Measurements from ENCODE around the gene TUBG2. TPM values are rescaled to one million over a fixed set of nuclear protein-coding genes. Genes with fewer than 3 reads are reported as not detected.

Gene TUBG2
- total RNA-seq, 1 experiment from 2014 or later: 26.1 TPM

GRCh38 chr17:42698736-42699414 lies 39.8 kb downstream of the TUBG2 start:
- Mint-ChIP-seq H3K4me3 (ENCODE audit: low read depth, unreplicated experiment) (no peak overlapping the region), H3K27me3 (ENCODE audit: unreplicated experiment) (no peaks in the 10 kb centered on the region), H3K27ac (ENCODE audit: unreplicated experiment) (no peak overlapping the region), H3K4me1 (ENCODE audit: low read depth, unreplicated experiment) (no peaks in the 10 kb centered on the region), H3K9me3 (ENCODE audit: low read depth, unreplicated experiment) (no peaks in the 10 kb centered on the region), H3K36me3 (ENCODE audit: insufficient read depth, unreplicated experiment) (peaks cover 7% of the 10 kb centered on the region)
- TF ChIP-seq CTCF (IDR thresholded peaks at IDR 0.05; ENCODE audit: unreplicated experiment): no peak
- CTCF ChIA-PET: interaction anchor here (0.5 to 1.2 kb wide), 3 partner anchors 16 to 144 kb away, joined by 3 to 5 read pairs (median 4); no protein-coding TSS in a partner anchor
- no TSS peak for BruUV-seq (replicated peaks)
- no peak for DNase-seq
- intact Hi-C loops (cut with micrococcal nuclease; ENCODE audit: unreplicated experiment): no loop called here

DNA sequence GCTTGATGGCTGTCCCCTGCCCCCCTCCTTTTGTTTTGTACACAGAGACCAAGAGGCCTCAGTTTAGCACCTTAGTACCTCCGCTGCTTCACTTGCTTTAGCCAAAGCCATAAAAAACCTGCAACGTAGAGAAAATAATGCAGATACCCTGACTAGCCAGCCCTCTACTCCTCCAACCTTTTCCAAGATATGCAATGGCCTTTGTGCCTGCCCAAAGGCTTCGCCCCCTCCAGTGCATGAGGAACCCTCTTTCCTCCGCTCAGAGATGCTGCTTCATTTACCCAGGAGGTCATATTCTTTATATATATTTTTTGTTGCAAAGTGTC lies 40.3 kb downstream of the TUBG2 start:
- no TSS peak for BruUV-seq (replicated peaks)
- Mint-ChIP-seq H3K4me1 (ENCODE audit: low read depth, unreplicated experiment) (no peaks in the 10 kb centered on the region), H3K4me3 (ENCODE audit: low read depth, unreplicated experiment) (no peak overlapping the region), H3K27ac (ENCODE audit: unreplicated experiment) (no peak overlapping the region), H3K27me3 (ENCODE audit: unreplicated experiment) (no peaks in the 10 kb centered on the region), H3K36me3 (ENCODE audit: insufficient read depth, unreplicated experiment) (peaks cover 7% of the 10 kb centered on the region), H3K9me3 (ENCODE audit: low read depth, unreplicated experiment) (no peaks in the 10 kb centered on the region)
- CTCF ChIA-PET: no interaction called here
- DNase-seq: no peak
- no peak for TF ChIP-seq CTCF (IDR thresholded peaks at IDR 0.05; ENCODE audit: unreplicated experiment)
- intact Hi-C loops (cut with micrococcal nuclease; ENCODE audit: unreplicated experiment): no loop called here

DNA sequence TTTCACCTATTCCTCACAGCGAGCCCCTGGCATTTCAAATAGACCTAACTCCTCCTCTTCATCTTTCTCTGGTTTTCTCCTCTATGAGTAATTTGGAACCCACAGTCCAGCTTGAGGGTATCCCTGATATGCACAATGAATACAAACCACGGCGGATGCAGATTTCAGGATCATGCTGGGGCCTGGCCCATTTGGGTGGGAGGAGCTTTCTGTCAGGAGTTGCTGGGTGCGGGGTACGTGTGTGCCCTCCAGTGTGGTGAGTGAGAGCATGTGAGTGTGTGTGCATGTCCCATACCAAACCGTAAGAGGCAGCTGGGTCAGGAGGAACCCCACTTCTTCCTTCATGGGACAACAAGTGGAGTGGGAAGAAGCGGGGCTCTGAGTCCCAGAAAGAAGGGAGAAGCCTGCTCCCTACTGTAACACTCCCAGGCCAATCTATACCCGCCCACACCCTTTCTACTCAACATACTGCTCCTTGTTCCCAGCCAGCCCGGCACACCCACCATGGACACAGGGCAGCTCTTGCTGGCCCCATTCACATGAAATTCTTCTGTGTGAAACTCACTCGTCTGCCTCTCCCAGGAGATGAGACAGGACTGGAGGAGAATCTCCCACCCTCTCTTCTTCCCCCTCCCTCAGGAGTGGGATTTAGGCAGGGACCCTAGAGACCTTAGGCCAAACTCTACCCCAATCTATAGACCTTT lies 41.7 kb downstream of the TUBG2 start:
- Mint-ChIP-seq H3K27ac (ENCODE audit: unreplicated experiment) (no peak overlapping the region), H3K9me3 (ENCODE audit: low read depth, unreplicated experiment) (no peaks in the 10 kb centered on the region), H3K4me1 (ENCODE audit: low read depth, unreplicated experiment) (no peaks in the 10 kb centered on the region), H3K4me3 (ENCODE audit: low read depth, unreplicated experiment) (no peak overlapping the region), H3K36me3 (ENCODE audit: insufficient read depth, unreplicated experiment) (peaks cover 12% of the 10 kb centered on the region), H3K27me3 (ENCODE audit: unreplicated experiment) (no peaks in the 10 kb centered on the region)
- intact Hi-C loops (cut with micrococcal nuclease; ENCODE audit: unreplicated experiment): loop anchor here (10.0 kb wide), 1 partner anchor 64 kb away; the partner anchor contains the start of gene RAMP2
- CTCF ChIA-PET: no interaction called here
- TF ChIP-seq CTCF (IDR thresholded peaks at IDR 0.05; ENCODE audit: unreplicated experiment): no peak
- TSS peak; percentile 17 for BruUV-seq (replicated peaks)
- no peak for DNase-seq

DNA sequence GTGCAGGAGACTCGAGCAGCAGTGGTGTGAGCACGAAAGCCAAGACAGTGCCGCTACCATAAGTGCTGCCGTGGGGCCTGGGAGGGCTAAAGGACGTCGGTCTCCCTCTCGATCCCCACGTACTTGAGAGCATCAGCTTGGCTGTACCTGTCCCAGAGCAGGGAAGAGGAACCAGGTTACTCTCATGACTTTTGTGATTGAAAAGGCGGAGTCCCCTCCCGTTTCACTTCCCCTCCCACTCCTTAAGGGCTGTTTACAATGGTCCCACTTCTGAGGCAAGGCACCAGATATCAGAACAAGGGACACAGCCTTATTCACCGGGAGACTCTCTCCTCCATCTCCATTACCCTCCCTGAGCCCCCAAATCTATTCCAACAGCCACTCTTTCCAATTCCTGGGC lies 43.4 kb downstream of the TUBG2 start:
- no peaks in the 10 kb centered on the region for H3K4me1 Mint-ChIP-seq (ENCODE audit: low read depth, unreplicated experiment)
- TF ChIP-seq CTCF (IDR thresholded peaks at IDR 0.05; ENCODE audit: unreplicated experiment): no peak
- no peaks in the 10 kb centered on the region for H3K27me3 Mint-ChIP-seq (ENCODE audit: unreplicated experiment)
- BruUV-seq (replicated peaks): no TSS peak
- CTCF ChIA-PET: no interaction called here
- peaks cover 19% of the 10 kb centered on the region for H3K36me3 Mint-ChIP-seq (ENCODE audit: insufficient read depth, unreplicated experiment)
- intact Hi-C loops (cut with micrococcal nuclease; ENCODE audit: unreplicated experiment): loop anchor here (10.0 kb wide), 1 partner anchor 62 kb away; the partner anchor contains the start of gene RAMP2
- no peak overlapping the region for H3K27ac Mint-ChIP-seq (ENCODE audit: unreplicated experiment)
- no peak overlapping the region for H3K4me3 Mint-ChIP-seq (ENCODE audit: low read depth, unreplicated experiment)
- DNase-seq: no peak
- H3K9me3 Mint-ChIP-seq (ENCODE audit: low read depth, unreplicated experiment): no peaks in the 10 kb centered on the region
